Cortex of kidney (tissue), 1 donor: ENCODE results near the gene FBXO34.
"Not testable (repeated sequence)": the region's sequence is repeated elsewhere in the genome, so short reads cannot be mapped to it uniquely, and the experiment has no call there.

Source experiments
- DNase-seq: peaks from one replicate; lab custom pipeline; 2025; lab: John Stamatoyannopoulos, UW

Gene FBXO34

DNA sequence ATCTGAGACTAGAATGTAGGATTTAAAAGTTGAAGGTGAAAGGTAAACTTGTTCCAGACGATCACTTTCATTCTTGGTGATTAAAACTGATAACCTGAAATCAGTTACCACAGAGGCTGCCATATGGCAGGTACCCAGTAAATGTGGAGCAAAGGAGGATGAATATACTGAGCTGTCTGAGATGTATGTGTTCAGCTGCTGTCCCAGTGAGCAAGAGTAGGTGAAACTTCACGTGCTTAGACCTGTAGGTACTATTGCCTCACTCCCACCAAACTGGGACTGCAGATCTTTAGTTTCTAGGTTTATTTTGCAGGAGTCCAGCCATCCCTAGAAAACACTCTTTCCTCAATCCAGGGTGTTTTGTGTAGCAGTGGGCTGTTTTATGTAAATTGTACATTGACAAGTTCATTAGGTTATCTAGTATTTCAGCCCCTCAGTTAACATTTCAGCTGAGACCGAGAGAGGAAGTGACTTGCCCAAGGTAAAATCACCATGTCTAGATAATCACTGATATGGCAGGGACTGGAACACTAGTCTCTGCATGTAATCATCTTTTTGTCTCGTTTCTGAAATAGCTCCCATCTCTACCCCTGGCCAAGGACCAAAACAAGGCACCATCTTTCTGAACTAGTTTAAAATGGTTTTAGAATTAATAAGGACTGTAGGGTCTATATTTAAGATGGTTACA lies 77.7 kb downstream of the FBXO34 start:
- no peak for DNase-seq

DNA sequence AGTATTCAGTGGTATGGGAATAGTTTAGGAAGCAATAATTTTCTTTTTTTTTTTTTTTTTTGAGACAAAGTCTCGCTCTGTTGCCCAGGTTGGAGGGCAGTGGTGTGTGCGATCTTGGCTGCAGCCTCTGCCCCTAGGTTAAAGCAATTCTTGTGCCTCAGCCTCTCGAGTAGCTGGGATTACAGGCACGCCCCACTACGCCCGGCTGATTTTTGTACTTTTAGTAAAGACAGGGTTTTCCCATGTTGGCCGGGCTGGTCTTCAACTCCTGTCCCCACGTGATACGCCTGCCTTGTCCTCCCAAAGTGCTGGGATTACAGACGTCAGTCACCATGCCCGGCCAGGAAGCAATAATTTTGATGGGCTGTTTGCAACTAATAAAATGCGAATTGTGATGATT lies 78.3 kb downstream of the FBXO34 start:
- DNase-seq = no peak

- no peak for DNase-seq
Measured at GRCh38 chr14:55350461-55350860, 79.2 kb downstream of the FBXO34 start.

GRCh38 chr14:55351111-55351510 lies 79.9 kb downstream of the FBXO34 start:
- DNase-seq = no peak

DNA sequence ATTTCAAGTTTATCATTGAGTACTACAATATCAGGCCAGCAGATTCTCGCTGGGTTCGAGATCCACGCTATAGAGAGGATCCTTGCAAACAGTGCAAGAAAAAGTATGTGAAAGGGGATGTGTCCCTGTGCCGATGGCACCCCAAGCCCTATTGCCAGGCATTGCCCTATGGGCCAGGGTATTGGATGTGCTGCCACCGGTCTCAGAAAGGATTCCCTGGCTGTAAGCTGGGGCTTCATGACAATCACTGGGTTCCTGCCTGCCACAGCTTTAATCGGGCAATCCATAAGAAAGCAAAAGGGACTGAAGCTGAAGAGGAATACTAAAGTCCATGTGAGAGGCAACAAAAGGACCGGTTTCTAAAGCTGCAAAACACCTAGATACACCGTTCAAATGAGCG lies 81.0 kb downstream of the FBXO34 start:
- no peak for DNase-seq

GRCh38 chr14:55353686-55354467 lies 82.7 kb downstream of the FBXO34 start:
- DNase-seq = no peak

DNA sequence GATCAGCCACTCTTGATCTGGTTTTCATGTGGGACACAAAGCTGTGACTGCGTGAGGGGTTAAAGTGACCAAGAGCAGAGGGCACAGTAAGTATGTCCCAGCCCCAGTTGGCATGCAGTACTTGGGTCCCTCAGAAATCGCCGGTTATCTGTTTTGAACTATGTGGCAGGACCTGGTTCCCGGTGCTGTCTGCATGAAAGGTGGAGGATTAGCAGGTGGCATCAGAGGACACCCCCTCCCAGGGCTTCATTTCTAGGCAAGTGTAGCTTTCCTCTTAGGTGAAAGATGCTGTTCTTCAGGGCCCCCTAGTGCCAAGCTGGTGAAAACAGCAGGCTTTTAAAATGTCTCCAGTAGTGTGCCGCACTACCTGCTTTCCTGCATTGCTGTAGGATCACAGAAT lies 83.3 kb downstream of the FBXO34 start:
- DNase-seq = no peak

GRCh38 chr14:55355922-55356321 lies 84.7 kb downstream of the FBXO34 start:
- no peak for DNase-seq

- DNase-seq = no peak
Measured at GRCh38 chr14:55356913-55357312, 85.7 kb downstream of the FBXO34 start.

- no peak for DNase-seq
Measured at GRCh38 chr14:55359307-55359706, 88.1 kb downstream of the FBXO34 start.

DNA sequence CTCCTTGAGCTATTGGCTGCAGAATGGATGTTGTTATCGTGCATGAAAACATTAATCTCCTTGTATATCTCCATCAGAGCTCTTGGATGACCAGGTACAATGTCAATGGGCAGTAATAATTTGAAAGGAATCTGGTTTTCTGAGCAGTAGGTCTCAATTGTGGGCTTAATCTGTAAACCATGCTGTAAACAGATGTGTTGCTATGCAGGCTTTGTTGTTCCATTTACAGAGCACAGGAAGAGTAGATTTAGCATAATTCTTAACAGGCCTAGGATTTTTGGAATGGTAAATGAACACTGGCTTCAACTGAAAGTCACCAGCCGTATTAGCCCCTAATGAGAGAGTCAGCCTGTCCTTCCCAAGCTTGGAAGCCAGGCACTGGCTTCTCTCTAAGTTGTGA lies 90.0 kb downstream of the FBXO34 start:
- no peak for DNase-seq

DNA sequence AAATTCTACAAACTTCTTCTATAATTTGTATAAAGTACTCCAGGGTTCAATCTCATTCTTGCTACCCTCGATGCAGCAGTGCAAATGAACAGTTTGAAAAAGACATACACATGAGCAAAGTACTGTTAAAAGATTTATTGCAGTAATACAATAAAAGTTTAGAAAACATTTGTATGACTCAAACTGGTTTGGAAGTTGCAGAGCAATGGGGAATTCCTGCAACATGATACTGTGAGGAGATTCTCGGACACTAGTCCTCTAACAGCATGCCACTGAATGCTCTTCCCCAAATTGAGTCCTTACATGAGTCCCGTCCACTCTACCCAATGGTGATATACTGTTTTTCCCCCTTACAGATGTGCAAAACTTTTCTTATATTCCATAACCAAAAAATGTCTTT lies 95.0 kb downstream of the FBXO34 start:
- no peak for DNase-seq

GRCh38 chr14:55370883-55371455 lies 99.7 kb downstream of the FBXO34 start:
- DNase-seq = no peak

DNA sequence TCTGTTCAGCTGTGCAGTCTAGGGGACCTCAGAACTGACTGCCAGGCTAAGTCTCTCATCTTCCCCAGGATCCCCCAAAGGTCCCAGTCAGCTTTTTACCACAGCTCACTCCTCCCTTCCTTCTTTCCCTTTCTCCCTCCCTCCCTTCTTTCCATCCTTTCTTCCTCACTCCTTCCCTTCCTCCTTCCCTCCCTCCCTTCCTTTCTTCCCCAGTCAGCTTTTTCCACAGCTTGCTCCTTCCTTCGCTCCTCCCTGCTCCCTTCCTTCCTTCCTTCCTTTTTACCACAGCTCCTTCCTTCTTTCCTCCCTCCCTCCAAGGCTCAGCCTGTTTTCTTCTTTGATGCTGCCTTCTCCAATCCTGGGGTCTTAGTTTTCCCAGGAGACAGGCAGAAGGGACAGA lies 101.2 kb downstream of the FBXO34 start:
- no peak for DNase-seq

DNA sequence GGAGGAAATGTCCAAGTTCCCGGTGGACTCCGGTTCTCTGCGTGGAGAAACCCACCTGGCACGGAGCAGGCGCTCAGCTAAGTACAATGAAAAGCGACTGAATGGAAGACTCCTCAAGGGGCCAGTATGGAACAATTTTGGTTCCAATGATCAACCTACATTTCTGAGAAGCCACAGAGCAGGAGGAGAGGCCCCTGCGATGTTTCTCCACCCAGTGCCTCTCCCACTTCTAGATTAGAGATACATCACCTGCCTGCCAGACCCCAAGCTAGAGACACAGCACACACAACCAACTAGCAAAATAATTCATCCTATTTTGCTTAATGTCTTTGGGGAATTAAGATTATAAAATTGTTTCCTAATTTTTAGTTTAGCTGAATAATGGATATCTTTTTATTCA lies 101.6 kb downstream of the FBXO34 start:
- no peak for DNase-seq

- DNase-seq = no peak
Measured at GRCh38 chr14:55373784-55374705, 102.8 kb downstream of the FBXO34 start.

DNA sequence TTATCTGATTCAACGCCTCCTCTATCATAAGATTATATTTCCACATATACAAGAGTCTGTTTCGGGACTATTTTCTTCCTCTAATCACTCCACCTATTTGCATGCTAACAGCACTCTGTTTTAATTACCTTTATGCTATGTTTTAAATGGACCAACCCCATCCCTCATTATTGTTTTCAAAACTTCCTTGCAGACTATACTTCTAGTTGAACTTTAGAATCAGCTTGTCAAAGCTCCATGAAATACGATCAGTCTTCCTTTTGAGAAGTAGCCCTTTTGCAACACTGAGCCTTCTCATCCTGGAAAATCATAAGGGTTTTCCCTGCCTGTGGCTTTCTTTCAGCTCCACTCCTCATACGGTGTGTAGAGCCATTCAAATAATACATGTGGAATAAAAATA lies 103.5 kb downstream of the FBXO34 start:
- DNase-seq = no peak

DNA sequence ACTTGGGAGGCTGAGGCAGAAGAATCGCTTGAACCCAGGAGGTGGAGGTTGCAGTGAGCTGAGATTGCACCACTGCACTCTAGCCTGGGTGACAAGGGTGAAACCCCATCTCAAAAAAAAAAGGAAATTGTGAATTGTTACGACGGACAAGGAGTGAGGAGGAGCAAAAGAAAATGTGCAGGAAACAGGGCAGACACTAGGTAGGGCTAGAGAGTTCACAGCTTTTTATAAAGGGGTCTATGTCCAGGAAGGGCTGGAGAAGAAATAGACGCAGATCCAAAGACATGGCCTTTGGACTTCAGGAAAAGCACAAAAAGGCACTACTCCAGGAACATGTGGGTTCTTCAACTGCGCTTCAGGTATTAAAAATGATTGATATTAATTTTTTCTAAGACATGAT lies 106.0 kb downstream of the FBXO34 start:
- no peak for DNase-seq

DNA sequence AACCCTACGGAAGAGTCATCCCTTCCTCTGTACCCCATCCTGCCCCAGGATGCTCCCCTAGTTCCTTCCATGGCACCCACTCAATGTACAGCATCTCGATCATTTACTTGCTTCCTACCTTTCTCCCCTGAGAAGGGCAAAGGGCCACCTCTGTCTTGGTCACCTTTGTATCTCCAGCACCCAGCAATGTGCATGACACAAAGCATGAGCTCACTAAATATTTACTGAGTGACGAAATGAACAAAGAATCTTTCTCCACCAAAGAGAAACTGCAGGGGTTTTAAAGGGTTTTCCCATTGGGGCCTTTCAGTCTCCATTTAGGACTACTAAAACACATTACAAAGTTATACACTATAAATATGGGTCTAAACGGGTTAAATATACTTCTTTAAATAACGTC lies 109.8 kb downstream of the FBXO34 start:
- no peak for DNase-seq

DNA sequence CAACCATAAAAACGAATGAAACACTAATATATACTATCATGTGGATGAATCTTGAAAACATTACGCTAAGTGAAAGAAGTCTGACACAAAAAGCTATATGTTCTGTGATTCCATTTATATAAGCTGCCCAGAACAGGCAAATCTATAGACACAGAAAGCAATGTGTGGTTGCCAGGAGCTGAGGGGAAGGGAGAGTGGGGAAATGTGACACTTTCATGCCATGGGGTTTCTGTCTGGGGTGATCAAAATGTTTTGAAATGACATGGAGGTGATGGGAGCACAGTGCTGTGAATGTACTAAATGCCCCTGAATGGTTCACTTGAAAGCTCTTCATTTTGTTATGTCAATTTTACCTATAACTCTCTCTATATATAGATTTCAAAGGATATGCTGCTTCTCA lies 110.3 kb downstream of the FBXO34 start:
- DNase-seq = no peak

- DNase-seq = no peak
Measured at GRCh38 chr14:55382483-55382882, 111.3 kb downstream of the FBXO34 start.

DNA sequence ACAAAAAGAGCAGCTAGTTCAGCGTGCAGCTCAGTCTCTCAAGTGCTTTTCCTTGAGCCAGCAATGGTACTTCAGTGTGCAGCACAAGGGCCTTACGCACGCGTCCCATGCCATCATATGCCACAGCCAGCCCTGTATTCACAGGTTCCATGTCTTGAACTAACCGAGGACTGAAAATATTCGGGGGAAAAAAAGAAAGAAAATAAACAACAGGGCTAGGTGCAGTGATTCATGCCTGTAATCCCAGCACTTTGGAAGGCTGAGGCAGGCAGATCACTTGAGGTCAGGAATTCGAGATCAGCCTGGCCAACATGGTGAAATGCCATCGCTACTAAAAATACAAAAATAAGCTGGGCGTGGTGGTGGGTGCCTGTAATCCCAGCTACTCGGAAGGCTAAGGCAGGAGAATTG lies 111.8 kb downstream of the FBXO34 start:
- DNase-seq = not testable (repeated sequence)
